HepG2 (cell line): ENCODE measurements around the gene POLE4. TPM values are rescaled to one million over a fixed set of nuclear protein-coding genes. Genes with fewer than 3 reads are reported as not detected.

Source experiments
- ARID2 ChIP-seq: sonication (generic); formaldehyde crosslinking; IDR thresholded peaks from 2 replicates; pipeline ENCODE4 v1.8.1; 2022; ENCODE audit warnings: mild to moderate bottlenecking, missing genetic modification reagents, borderline replicate concordance
- ARNT ChIP-seq: fragments of 450-650 bp; IDR thresholded peaks from 2 replicates; pipeline ENCODE4 v1.6.1; 2017
- ASH2L ChIP-seq: fragments of 300-600, 200-600 bp; sonication (generic); IDR thresholded peaks from 2 replicates; pipeline ENCODE4 v1.7.0; 2017; ENCODE audit warnings: low read depth, mild to moderate bottlenecking, moderate library complexity, mixed read lengths, low read length; ENCODE audit not compliant: insufficient read length
- ATF1 ChIP-seq: IDR thresholded peaks from 2 replicates; pipeline ENCODE4 v1.6.1; 2016; ENCODE audit warnings: mild to moderate bottlenecking, control low read depth
- ATF4 ChIP-seq, 2 experiments: fragments of 450-650 bp in 1 of 2; sonication (generic) in 1 of 2; formaldehyde crosslinking; IDR thresholded peaks; 2 replicates each; pipeline versions ENCODE4 v1.5.0 to v1.8.0; 2020 to 2022; ENCODE audit warnings: mild to moderate bottlenecking in 1 of 2, missing genetic modification reagents in 1 of 2
- BCL6 ChIP-seq: IDR thresholded peaks from 2 replicates; pipeline ENCODE4 v1.6.1; 2016; ENCODE audit warnings: missing genetic modification reagents, missing compliant biosample characterization
- BRD4 ChIP-seq: sonication (generic); formaldehyde crosslinking; IDR thresholded peaks from 2 replicates; pipeline ENCODE4 v1.4.0; 2020; ENCODE audit warnings: missing genetic modification reagents
- CEBPB ChIP-seq: IDR thresholded peaks from 2 replicates; pipeline ENCODE4 v1.6.1; 2011; ENCODE audit warnings: low read depth, low read length, improper control_type of control experiment, borderline replicate concordance
- CENPBD1 ChIP-seq: sonication (generic); formaldehyde crosslinking; IDR thresholded peaks from 2 replicates; pipeline ENCODE4 v1.8.0; 2022; ENCODE audit warnings: missing genetic modification reagents, low read depth, mild to moderate bottlenecking, borderline replicate concordance
- EP300 ChIP-seq, 3 experiments: sonication (generic) in 1 of 3; formaldehyde crosslinking in 1 of 3; IDR thresholded peaks; 2 replicates each; pipeline versions ENCODE4 v1.5.1 to v1.6.1; 2011 to 2020; ENCODE audit warnings: low read depth in 2 of 3, low read length in 2 of 3, borderline replicate concordance in 1 of 3, improper control_type of control experiment in 1 of 3, mild to moderate bottlenecking in 1 of 3, missing genetic modification reagents in 1 of 3, moderate library complexity in 1 of 3
- FOXK1 ChIP-seq: sonication (generic); formaldehyde crosslinking; IDR thresholded peaks from 2 replicates; pipeline ENCODE4 v1.4.0; 2020; ENCODE audit warnings: low read depth, missing genetic modification reagents, borderline replicate concordance
- HMGA1 ChIP-seq: sonication (generic); formaldehyde crosslinking; conservative IDR thresholded peaks from 2 replicates; pipeline ENCODE4 v1.4.0; 2020; ENCODE audit warnings: missing genetic modification reagents
- HNF4A ChIP-seq: sonication (generic); formaldehyde crosslinking; IDR thresholded peaks from 2 replicates; pipeline ENCODE4 v1.4.0; 2020; ENCODE audit warnings: missing genetic modification reagents
- HOXA3 ChIP-seq: sonication (generic); formaldehyde crosslinking; IDR thresholded peaks from 2 replicates; pipeline ENCODE4 v1.5.0; 2020; ENCODE audit warnings: missing genetic modification reagents
- IKZF4 ChIP-seq: sonication (generic); formaldehyde crosslinking; IDR thresholded peaks from 2 replicates; pipeline ENCODE4 v1.5.1; 2020; ENCODE audit warnings: borderline replicate concordance, mild to moderate bottlenecking, low read depth, missing genetic modification reagents; ENCODE audit errors: not compliant biosample characterization
- MYPOP ChIP-seq: sonication (generic); formaldehyde crosslinking; IDR thresholded peaks from 2 replicates; pipeline ENCODE4 v1.8.1; 2023; ENCODE audit warnings: mild to moderate bottlenecking, moderate library complexity, missing genetic modification reagents
- SMAD3 ChIP-seq: sonication (generic); formaldehyde crosslinking; IDR thresholded peaks from 2 replicates; pipeline ENCODE4 v1.4.0; 2020; ENCODE audit warnings: missing genetic modification reagents
- STAT5B ChIP-seq: sonication (generic); formaldehyde crosslinking; IDR thresholded peaks from 2 replicates; pipeline ENCODE4 v1.4.0; 2020; ENCODE audit warnings: missing genetic modification reagents
- THAP8 ChIP-seq: sonication (generic); formaldehyde crosslinking; IDR thresholded peaks from 2 replicates; pipeline ENCODE4 v1.5.1; 2020; ENCODE audit warnings: missing genetic modification reagents, mild to moderate bottlenecking, borderline replicate concordance
- ZNF235 ChIP-seq: sonication (generic); formaldehyde crosslinking; IDR thresholded peaks from 2 replicates; pipeline ENCODE4 v1.8.1; 2023; ENCODE audit warnings: mild to moderate bottlenecking, missing genetic modification reagents, borderline replicate concordance
- ZNF253 ChIP-seq: sonication (generic); formaldehyde crosslinking; IDR thresholded peaks from 2 replicates; pipeline ENCODE4 v1.8.0; 2022; ENCODE audit warnings: mild to moderate bottlenecking, missing genetic modification reagents, borderline replicate concordance
- ZNF430 ChIP-seq: sonication (generic); formaldehyde crosslinking; IDR thresholded peaks from 2 replicates; pipeline ENCODE4 v1.9.0; 2021; ENCODE audit warnings: mild to moderate bottlenecking, missing genetic modification reagents
- ZNF550 ChIP-seq: sonication (generic); formaldehyde crosslinking; IDR thresholded peaks from 2 replicates; pipeline ENCODE4 v1.4.0; 2020; ENCODE audit warnings: mild to moderate bottlenecking, missing genetic modification reagents, borderline replicate concordance
- ZNF577 ChIP-seq: sonication (generic); formaldehyde crosslinking; IDR thresholded peaks from 2 replicates; pipeline ENCODE4 v1.4.0; 2020; ENCODE audit warnings: mild to moderate bottlenecking, low read depth, missing genetic modification reagents, borderline replicate concordance
- ZNF614 ChIP-seq: IDR thresholded peaks from 2 replicates; pipeline ENCODE4 v1.6.1; 2018; ENCODE audit warnings: missing biosample characterization, missing genetic modification reagents, inconsistent platforms, borderline replicate concordance
- polyA plus RNA-seq, 8 experiments: library from polyadenylated mRNA; depleted of rRNA in 3 of 8; stranded (reverse) in 7 of 8; unstranded in 1 of 8; fragments of >200 nt; fragmentation: Illumina TruSeq in 4 of 8; extraction: Trizol in 4 of 8; gene quantifications; 2 replicates each; pipeline versions ENCODE4 v1.2.1 to v1.2.3, GENCODE V29; 2011 to 2016; ENCODE audit warnings: low read depth in 4 of 8, missing spikeins in 1 of 8, mixed read lengths in 1 of 8; ENCODE audit not compliant: insufficient read depth in 1 of 8
- total RNA-seq, 5 experiments: library from RNA; depleted of rRNA; stranded (reverse); fragments of >200 nt; fragmentation: Illumina TruSeq; extraction: Trizol; gene quantifications; 2 replicates each; pipeline ENCODE4 v1.2.3, GENCODE V29; 2016; ENCODE audit warnings: low read depth in 1 of 5

The POLE4 gene
- total and polyA plus RNA-seq, 2 of the 13 experiments (the other 11 are each of a cell fraction or from before 2014, with no cell fraction given) = 106 to 116 TPM

- TF ChIP-seq IKZF4 = no peak
- peak; percentile 84 for TF ChIP-seq FOXK1 (CRISPR knock-in tag)
- TF ChIP-seq CENPBD1 (CRISPR knock-in tag) = no peak
- peak; percentile 39; the same call in 1 of the 2 replicates for TF ChIP-seq CEBPB
- TF ChIP-seq ZNF550 = no peak
- TF ChIP-seq ATF1 (CRISPR knock-in tag) = peak; percentile 54; the same call in 1 of the 2 replicates
- peak; percentile 83 for TF ChIP-seq ASH2L
- TF ChIP-seq ATF4 (CRISPR knock-in tag; IDR thresholded peaks at IDR 0.05) = peak in 1 of 2 experiments; percentile 80; a peak in 1 of 4 replicates
- peak; percentile 64; the same call in 1 of the 2 replicates for TF ChIP-seq MYPOP (CRISPR knock-in tag)
- peak; percentile 98 for TF ChIP-seq BCL6 (CRISPR knock-in tag)
- TF ChIP-seq ZNF577 (CRISPR knock-in tag) = no peak
- TF ChIP-seq ZNF614 (CRISPR knock-in tag) = peak; percentile 81
- no peak for TF ChIP-seq HOXA3
- 0 out of 2 replicates have a peak, but pooled peaks have one; percentile 41 for TF ChIP-seq ARID2 (CRISPR knock-in tag)
- TF ChIP-seq STAT5B (CRISPR knock-in tag) = peak; percentile 67; the same call in 1 of the 2 replicates
- no peak for TF ChIP-seq THAP8 (CRISPR knock-in tag)
- peak; percentile 40 to 98; a peak in 3 of 4 replicates for TF ChIP-seq EP300 (IDR thresholded peaks at IDR 0.05; ENCODE audit: low read depth in 2 of 2, low read length in 2 of 2)
- TF ChIP-seq EP300 (CRISPR knock-in tag; IDR thresholded peaks at IDR 0.05; ENCODE audit: borderline replicate concordance) = peak; percentile 97
- peak; percentile 95 for TF ChIP-seq HNF4A
- no peak for TF ChIP-seq ZNF253 (CRISPR knock-in tag)
- no peak for TF ChIP-seq BRD4
- TF ChIP-seq ZNF430 = no peak; the same call in 1 of the 2 replicates
- no peak for TF ChIP-seq HMGA1 (CRISPR knock-in tag)
- peak; percentile 91; the same call in 1 of the 2 replicates for TF ChIP-seq SMAD3 (CRISPR knock-in tag)
- TF ChIP-seq ARNT = no peak
- no peak for TF ChIP-seq ZNF235 (CRISPR knock-in tag)
Measured at GRCh38 chr2:74939919-74940812, 18.3 kb upstream of the POLE4 start (continued).
